Fibroblast of mammary gland (primary cell): ENCODE results near the gene ZNF429.
"Not testable (repeated sequence)": the region's sequence is repeated elsewhere in the genome, so short reads cannot be mapped to it uniquely, and the experiment has no call there.

Experiments
- DNase-seq: peaks from one replicate; pipeline ENCODE4 v3.0.0-alpha.2; 2010; ENCODE audit warnings: low read depth
- H3K4me3 ChIP-seq: 2 replicates; pipeline ENCODE4 v1.5.1; 2011; ENCODE audit warnings: low read depth, mild to moderate bottlenecking, low read length, moderate library complexity; ENCODE audit not compliant: control insufficient read depth
- TF ChIP-seq, protein P1 (sequence below): conservative IDR thresholded peaks from 2 replicates; pipeline ENCODE4 v1.5.1; 2011; ENCODE audit warnings: low read depth, low read length, inconsistent platforms; ENCODE audit not compliant: control insufficient read depth, insufficient read depth

The ZNF429 gene

DNA sequence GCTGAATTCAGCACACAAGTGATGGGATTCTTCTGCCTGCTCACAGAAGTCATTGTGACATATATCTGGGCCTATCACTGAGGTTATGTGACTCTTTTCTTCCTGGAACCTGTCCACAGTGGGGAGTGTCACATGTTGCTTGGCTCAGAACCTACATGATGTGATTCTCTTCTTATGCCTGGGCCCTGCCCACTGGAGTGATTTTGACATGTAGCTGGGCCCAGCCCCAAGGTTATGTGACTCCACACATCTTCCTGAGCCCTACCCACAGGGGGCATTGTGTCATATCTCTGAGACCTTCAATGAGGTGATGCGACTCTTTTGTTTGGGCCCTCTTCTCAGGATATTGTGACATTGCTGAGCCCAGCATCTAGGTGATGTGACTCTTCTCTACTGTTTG is 17.4 kb upstream of the ZNF429 start:
- no peak for DNase-seq
- no peak overlapping the region for H3K4me3 ChIP-seq
- TF ChIP-seq, protein P1, sequence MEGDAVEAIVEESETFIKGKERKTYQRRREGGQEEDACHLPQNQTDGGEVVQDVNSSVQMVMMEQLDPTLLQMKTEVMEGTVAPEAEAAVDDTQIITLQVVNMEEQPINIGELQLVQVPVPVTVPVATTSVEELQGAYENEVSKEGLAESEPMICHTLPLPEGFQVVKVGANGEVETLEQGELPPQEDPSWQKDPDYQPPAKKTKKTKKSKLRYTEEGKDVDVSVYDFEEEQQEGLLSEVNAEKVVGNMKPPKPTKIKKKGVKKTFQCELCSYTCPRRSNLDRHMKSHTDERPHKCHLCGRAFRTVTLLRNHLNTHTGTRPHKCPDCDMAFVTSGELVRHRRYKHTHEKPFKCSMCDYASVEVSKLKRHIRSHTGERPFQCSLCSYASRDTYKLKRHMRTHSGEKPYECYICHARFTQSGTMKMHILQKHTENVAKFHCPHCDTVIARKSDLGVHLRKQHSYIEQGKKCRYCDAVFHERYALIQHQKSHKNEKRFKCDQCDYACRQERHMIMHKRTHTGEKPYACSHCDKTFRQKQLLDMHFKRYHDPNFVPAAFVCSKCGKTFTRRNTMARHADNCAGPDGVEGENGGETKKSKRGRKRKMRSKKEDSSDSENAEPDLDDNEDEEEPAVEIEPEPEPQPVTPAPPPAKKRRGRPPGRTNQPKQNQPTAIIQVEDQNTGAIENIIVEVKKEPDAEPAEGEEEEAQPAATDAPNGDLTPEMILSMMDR: no peak

DNA sequence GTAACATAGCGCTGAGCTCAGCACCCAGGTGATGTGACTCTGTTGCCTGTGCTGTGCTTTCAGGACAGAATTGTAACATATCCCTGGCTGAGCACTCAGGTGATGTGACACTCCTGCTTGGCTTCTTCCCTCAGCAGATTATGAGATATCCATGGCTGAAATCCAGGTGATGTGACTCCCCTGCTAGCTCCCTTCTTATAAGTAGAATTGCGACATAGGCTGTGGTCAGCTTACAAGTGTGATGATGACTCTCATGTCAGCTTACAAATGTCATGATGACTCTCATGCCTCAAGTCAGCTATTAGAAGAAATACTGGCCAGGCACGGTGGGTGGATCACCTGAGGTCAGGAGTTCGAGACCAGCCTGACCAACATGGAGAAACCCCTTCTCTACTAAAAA is 14.3 kb upstream of the ZNF429 start:
- DNase-seq: peak; percentile 14

DNA sequence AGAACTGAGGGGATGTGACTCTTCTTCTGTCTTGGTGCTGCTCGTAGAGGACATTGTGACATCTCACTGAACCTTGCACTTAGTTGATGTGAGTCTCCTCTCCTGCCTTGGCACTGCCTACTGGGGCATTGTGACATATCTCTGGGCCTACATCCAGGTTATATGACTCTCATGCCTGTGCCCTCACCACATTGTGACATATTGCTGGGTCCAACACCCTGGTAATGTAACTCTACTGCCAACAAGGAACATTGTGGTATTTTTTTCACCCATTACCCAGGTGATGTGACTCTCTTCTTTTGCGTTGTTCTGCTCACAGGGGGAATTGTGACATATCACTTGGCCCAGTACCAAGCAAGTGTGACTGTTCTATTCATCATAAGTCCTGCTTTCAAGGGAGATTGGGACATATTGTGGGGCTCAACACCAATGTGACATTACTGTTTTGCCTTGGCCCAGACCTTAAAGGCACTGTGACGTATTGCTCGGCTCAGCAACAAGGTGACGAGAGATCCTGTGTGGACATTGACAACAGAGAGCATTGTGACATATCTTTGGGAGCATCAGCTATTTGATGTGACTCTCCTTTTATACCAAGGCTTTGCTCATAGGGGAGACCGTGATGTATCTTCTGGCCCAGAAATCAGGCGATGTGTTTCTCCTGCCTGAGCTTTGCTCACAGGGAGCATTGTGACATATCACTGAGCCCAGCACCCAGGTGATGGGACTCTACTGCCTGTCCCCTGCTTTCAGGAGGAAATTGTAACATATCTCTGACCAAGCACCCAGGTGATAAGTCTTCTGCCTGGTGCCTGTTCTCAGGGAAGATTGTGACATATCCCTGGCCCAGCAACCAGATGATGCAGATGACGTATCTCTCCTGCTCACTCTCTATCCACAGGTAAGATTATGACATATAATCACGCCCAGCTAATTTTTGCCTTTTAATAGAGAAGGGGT is 12.2 kb upstream of the ZNF429 start:
- H3K4me3 ChIP-seq: no peak overlapping the region
- DNase-seq: no peak
- TF ChIP-seq, protein P1: no peak

More for the DNA sequence above, 14.3 kb upstream of the ZNF429 start:
- TF ChIP-seq, protein P1: no peak
- H3K4me3 ChIP-seq: no peak overlapping the region

DNA sequence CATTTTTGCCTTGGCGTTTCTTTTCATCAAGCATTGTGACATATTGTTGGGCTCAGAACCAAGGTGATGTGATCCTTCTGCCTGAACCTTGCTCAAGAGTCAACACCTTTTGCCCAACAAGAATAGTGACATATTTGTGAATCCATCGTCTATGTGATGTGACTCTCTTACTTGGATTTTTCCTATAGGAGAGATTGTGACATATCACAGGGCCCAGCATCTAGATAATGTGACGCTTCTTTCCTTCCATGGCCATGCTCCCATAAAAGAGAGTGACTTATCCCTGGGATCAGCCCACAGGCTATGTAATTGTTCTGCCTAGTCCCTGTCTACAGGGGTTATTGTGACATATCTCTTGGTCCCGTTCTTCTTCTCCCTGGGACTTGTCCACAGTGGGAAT is 8.5 kb upstream of the ZNF429 start:
- TF ChIP-seq, protein P1: no peak
- DNase-seq: no peak
- no peak overlapping the region for H3K4me3 ChIP-seq

DNA sequence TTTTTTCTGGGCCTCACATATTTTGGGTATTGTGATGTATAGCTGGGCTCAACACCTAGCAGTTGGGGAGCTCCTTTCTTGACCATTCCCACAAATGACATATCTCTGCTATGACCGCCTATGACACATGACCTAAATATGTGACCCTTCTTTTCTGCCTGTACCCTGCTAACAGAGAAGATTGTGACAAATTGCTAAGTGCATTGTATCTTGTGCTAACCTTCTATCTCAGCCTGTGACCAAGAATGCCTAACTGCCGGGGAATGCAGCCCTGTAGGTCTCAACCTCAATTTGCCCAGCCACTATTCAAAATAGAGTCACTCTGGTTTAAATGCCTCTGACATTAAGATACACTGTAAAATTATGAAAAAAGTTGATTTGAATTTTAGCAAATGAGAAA is 6.8 kb upstream of the ZNF429 start:
- no peak for DNase-seq
- no peak overlapping the region for H3K4me3 ChIP-seq
- TF ChIP-seq, protein P1: no peak

DNA sequence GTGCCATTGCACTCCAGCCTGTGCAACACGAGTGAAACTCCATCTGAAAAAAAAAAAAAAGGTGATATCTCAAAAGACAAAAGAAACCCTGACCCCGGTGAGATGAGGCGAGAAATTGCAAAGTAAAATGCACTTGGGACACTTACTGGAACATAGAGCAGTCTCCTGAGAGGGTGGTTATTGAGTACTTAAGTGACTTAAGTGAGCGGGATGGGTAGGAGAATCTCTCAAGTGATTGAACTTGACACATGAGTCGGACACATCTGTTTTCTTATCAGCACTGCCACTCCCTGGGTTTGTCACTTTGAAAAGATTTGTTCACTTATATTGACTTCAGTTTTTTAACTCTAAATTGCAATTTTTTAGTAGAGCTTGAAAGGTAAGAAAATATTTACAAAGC is 2.8 kb downstream of the ZNF429 start:
- TF ChIP-seq, protein P1: no peak
- H3K4me3 ChIP-seq: no peak overlapping the region
- no peak for DNase-seq

DNA sequence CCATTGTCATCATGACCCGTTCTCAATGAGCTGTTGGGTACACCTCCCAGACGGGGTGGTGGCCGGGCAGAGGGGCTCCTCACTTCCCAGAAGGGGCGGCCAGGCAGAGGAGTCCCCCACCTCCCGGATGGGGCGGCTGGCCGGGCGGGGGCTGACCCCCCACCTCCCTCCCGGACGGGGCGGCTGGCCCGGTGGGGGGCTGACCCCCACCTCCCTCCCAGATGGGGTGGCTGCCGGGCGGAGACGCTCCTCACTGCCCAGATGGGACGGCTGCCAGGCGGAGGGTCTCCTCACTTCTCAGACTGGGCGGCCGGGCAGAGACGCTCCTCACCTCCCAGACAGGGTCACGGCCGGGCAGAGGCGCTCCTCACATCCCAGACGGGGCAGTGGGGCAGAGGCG is 5.7 kb downstream of the ZNF429 start:
- not testable (repeated sequence) for DNase-seq, H3K4me3 ChIP-seq

DNA sequence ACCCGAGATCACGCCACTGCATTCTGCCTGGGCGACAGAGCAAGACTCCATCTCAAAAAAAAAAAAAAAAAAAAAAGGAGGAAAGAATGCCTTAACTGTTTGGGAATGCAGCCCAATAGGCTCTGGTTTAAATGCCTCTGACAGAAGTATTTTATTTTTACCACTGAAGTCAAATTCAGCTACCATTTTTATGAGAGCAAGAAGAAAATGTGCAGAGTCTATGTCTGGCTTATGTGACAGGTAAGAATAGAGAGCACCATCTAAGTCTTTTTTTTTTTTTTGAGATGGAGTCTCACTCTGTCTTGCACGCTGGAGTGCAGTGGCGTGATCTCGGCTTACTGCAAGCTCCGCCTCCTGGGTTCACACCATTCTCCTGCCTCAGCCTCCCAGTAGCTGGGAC is 7.2 kb downstream of the ZNF429 start:
- not testable (repeated sequence) for DNase-seq, H3K4me3 ChIP-seq
